ENCODE data around the gene GNG2. TPM values are rescaled to one million over a fixed set of nuclear protein-coding genes. Genes with fewer than 3 reads are reported as not detected.

The GNG2 gene
- total RNA-seq, 1 donor from 2014 or later: 24.4 TPM

- intact Hi-C loops (cut with DNase I): no loop called here
- Histone ChIP-seq H3K4me3 (no peak overlapping the region), H3K27ac (no peak overlapping the region), H3K36me3 (no peaks in the 10 kb centered on the region), H3K9me3 (no peaks in the 10 kb centered on the region), H3K27me3 (no peaks in the 10 kb centered on the region), H3K4me1 (no peaks in the 10 kb centered on the region)
- ATAC-seq (no peak), DNase-seq (no peak)
- TF ChIP-seq CTCF (IDR thresholded peaks at IDR 0.05): no peak
Measured at GRCh38 chr14:51821822-51822221, 38.6 kb upstream of the GNG2 start.

GRCh38 chr14:51822499-51822898 is 37.9 kb upstream of the GNG2 start:
- intact Hi-C loops (cut with DNase I): no loop called here
- Histone ChIP-seq H3K36me3 (no peaks in the 10 kb centered on the region), H3K27ac (no peak overlapping the region), H3K9me3 (no peaks in the 10 kb centered on the region), H3K4me3 (no peak overlapping the region), H3K27me3 (no peaks in the 10 kb centered on the region), H3K4me1 (no peaks in the 10 kb centered on the region)
- no peak for TF ChIP-seq CTCF (IDR thresholded peaks at IDR 0.05)
- ATAC-seq: no peak
- no peak for DNase-seq

GRCh38 chr14:51823706-51824105 is 36.7 kb upstream of the GNG2 start:
- TF ChIP-seq CTCF (IDR thresholded peaks at IDR 0.05): no peak
- H3K4me3 ChIP-seq: no peak overlapping the region
- no peaks in the 10 kb centered on the region for H3K36me3 ChIP-seq
- no peak for DNase-seq
- H3K27me3 ChIP-seq: no peaks in the 10 kb centered on the region
- no peak overlapping the region for H3K27ac ChIP-seq
- H3K9me3 ChIP-seq: no peaks in the 10 kb centered on the region
- intact Hi-C loops (cut with DNase I): no loop called here
- no peaks in the 10 kb centered on the region for H3K4me1 ChIP-seq
- no peak for ATAC-seq

- no peaks in the 10 kb centered on the region for H3K27me3 ChIP-seq
- ATAC-seq (no peak), DNase-seq (no peak)
- H3K4me1 ChIP-seq: no peaks in the 10 kb centered on the region
- H3K4me3 ChIP-seq: no peak overlapping the region
- intact Hi-C loops (cut with DNase I): no loop called here
- no peak overlapping the region for H3K27ac ChIP-seq
- no peaks in the 10 kb centered on the region for H3K36me3 ChIP-seq
- H3K9me3 ChIP-seq: no peaks in the 10 kb centered on the region
- no peak for TF ChIP-seq CTCF (IDR thresholded peaks at IDR 0.05)
Measured at GRCh38 chr14:51824191-51824590, 36.2 kb upstream of the GNG2 start.

GRCh38 chr14:51825926-51826325 is 34.5 kb upstream of the GNG2 start:
- Histone ChIP-seq H3K4me1 (no peaks in the 10 kb centered on the region), H3K9me3 (no peaks in the 10 kb centered on the region), H3K4me3 (no peak overlapping the region), H3K27ac (no peak overlapping the region), H3K27me3 (no peaks in the 10 kb centered on the region), H3K36me3 (no peaks in the 10 kb centered on the region)
- ATAC-seq: no peak
- no peak for TF ChIP-seq CTCF (IDR thresholded peaks at IDR 0.05)
- DNase-seq: no peak
- intact Hi-C loops (cut with DNase I): no loop called here

Measured in upper lobe of right lung (tissue), 1 donor.